Esophagus squamous epithelium (tissue), 5 donors: ENCODE measurements around the gene GSG1L. TPM values are rescaled to one million over a fixed set of nuclear protein-coding genes. Genes with fewer than 3 reads are reported as not detected.

ENCODE experiments used
- DNase-seq: peaks from one replicate; lab custom pipeline; 2025; lab: John Stamatoyannopoulos, UW
- H3K27ac ChIP-seq, 4 donors: fragments of 200-600 bp; sonication (generic); one replicate each; pipeline ENCODE4 v1.5.1; 2016 to 2019; ENCODE audit warnings: mild to moderate bottlenecking in 1 of 4
- H3K27me3 ChIP-seq, 4 donors: fragments of 200-600 bp; sonication (generic); 1 replicate in 3 of 4; 2 replicates in 1 of 4; pipeline versions ENCODE4 v1.5.1 to v1.6.0; 2017 to 2021; ENCODE audit warnings: antibody characterized with exemption in 1 of 4
- H3K36me3 ChIP-seq, 3 donors: fragments of 200-600 bp; sonication (generic); one replicate each; pipeline ENCODE4 v1.5.1; 2016 to 2019
- H3K4me1 ChIP-seq, 3 donors: fragments of 200-600 bp; sonication (generic); one replicate each; pipeline ENCODE4 v1.5.1; 2017 to 2019
- H3K4me3 ChIP-seq, 4 donors: fragments of 200-600 bp; sonication (generic); 1 replicate in 3 of 4; 2 replicates in 1 of 4; pipeline ENCODE4 v1.5.1; 2016 to 2019; ENCODE audit warnings: mild to moderate bottlenecking in 2 of 4, moderate library complexity in 1 of 4
- H3K9me3 ChIP-seq, 3 donors: fragments of 200-600 bp; sonication (generic); one replicate each; pipeline ENCODE4 v1.5.1; 2016 to 2019
- CTCF ChIP-seq, 6 experiments: fragments of 450-650 bp in 4 of 6; fragments of 200-600 bp in 2 of 6; sonication (generic) in 2 of 6; IDR thresholded peaks; one replicate each; pipeline ENCODE4 v1.5.1; 2016 to 2019; ENCODE audit warnings: antibody characterized with exemption in 6 of 6, mild to moderate bottlenecking in 4 of 6, moderate library complexity in 4 of 6
- POLR2A ChIP-seq, 4 donors: fragments of 450-650 bp; IDR thresholded peaks; one replicate each; pipeline ENCODE4 v1.6.1; 2017; ENCODE audit warnings: antibody characterized with exemption in 4 of 4, mild to moderate bottlenecking in 4 of 4, moderate library complexity in 3 of 4
- WGBS, 2 donors: methylation state at CpG; one replicate each; pipeline ENCODE4 v1.1.5; 2018; 5-methylcytosine and 5-hydroxymethylcytosine counted together
- intact Hi-C: fragments of 100-400 bp; cut with DNase I; formaldehyde crosslinking; loops from one replicate; pipeline ENCODE4 v1.15.0; 2022
- total RNA-seq, 4 donors: library from RNA; depleted of rRNA; stranded (reverse); fragments of >200 nt; gene quantifications; one replicate each; pipeline ENCODE4 v1.1.0, GENCODE V29; 2016
- donor health status: DM: yes; HTN: yes; CAD: no.

GSG1L gene
- total RNA-seq, 4 donors from 2014 or later, result under 0.01 to 0.21 TPM; not detected in 2

GRCh38 chr16:27927266-27927901 is 136.1 kb downstream of the GSG1L start:
- H3K27ac ChIP-seq, result no peak overlapping the region
- 66 to 77% methylated on average over 11 to 13 of the region's 13 CpGs for WGBS, 2 donors
- H3K9me3 ChIP-seq, result peaks cover 0 to 3% (median 0%) of the 10 kb centered on the region in 3 donors
- H3K4me3 ChIP-seq, result no peak overlapping the region
- intact Hi-C loops, result no loop called here
- H3K27me3 ChIP-seq, result peaks cover 0 to 28% (median 0%) of the 10 kb centered on the region in 4 donors
- DNase-seq, result no peak
- no peaks in the 10 kb centered on the region for H3K36me3 ChIP-seq
- TF ChIP-seq POLR2A (IDR thresholded peaks at IDR 0.05) (no peak), CTCF (IDR thresholded peaks at IDR 0.05) (no peak)
- H3K4me1 ChIP-seq, result no peaks in the 10 kb centered on the region

DNA sequence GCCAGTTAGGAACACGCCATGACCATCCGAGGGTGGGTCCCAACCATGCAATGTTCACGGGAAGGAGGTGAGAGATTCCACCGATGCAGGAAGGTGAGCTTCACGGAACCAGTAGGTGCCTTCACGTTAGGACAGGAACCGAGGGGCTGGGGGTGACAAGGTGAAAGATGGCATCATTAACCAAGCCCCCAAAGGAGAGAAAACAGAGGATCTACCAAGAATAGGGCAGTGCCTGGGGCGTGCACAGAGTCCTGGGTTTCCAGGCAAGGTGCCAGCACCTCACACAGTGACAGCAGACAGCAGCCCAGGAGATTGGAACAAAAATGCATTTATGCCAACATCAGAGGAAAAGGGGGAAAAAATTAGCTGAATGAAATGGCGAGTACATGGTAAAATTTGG is 137.9 kb downstream of the GSG1L start:
- no peak for DNase-seq
- WGBS, 2 donors, result 36 to 46% methylated on average over 9 of the region's 9 CpGs
- intact Hi-C loops, result no loop called here

DNA sequence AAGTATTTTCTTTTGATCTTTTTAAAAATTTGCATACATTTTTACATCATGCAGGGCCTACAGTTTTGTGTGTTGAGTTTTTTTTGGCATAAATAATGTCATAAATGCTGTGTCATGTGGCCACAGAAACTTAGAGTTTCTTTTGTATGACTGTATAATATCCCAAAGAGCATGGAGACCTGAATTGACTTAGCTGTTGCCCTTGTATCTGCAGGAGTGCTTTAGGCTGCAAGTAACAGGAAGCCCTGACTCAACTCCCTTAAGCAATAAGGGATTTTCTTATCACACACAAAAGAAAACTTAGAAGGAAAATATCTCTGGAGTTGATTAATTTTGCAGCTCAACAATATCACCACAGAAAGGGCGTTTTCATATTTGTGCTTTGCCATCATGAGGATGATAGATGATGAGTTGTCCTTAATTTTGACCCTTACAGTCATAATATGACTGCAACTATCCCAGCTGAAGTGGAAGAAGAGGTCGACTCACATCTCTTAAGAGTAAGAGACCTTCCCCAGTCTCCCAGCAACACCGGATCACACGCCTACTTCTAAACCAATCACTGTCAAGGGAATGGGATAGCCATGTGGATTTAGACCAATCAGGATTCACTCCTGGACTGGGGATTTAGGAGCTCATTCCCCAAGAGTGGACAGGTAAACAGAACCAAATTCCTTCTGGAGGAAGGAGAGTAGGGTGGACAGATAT is 138.9 kb downstream of the GSG1L start:
- peaks cover 0 to 11% (median 0%) of the 10 kb centered on the region in 3 donors for H3K4me1 ChIP-seq
- no peak for DNase-seq
- WGBS, 2 donors, result 41 to 57% methylated on average over 2 to 4 of the region's 4 CpGs
- H3K27me3 ChIP-seq, result peaks cover 0 to 49% (median 0%) of the 10 kb centered on the region in 4 donors
- no peak overlapping the region for H3K27ac ChIP-seq
- intact Hi-C loops, result no loop called here
- no peaks in the 10 kb centered on the region for H3K9me3 ChIP-seq
- no peak overlapping the region for H3K4me3 ChIP-seq
- no peaks in the 10 kb centered on the region for H3K36me3 ChIP-seq
- TF ChIP-seq POLR2A (IDR thresholded peaks at IDR 0.05) (no peak), CTCF (IDR thresholded peaks at IDR 0.05) (no peak)

More for the DNA sequence above, 137.9 kb downstream of the GSG1L start:
- no peaks in the 10 kb centered on the region for H3K9me3 ChIP-seq
- H3K27ac ChIP-seq, result no peak overlapping the region
- H3K36me3 ChIP-seq, result no peaks in the 10 kb centered on the region
- peaks cover 0 to 43% (median 0%) of the 10 kb centered on the region in 4 donors for H3K27me3 ChIP-seq
- peaks cover 0 to 4% (median 0%) of the 10 kb centered on the region in 3 donors for H3K4me1 ChIP-seq
- TF ChIP-seq CTCF (IDR thresholded peaks at IDR 0.05), result no peak
- no peak for TF ChIP-seq POLR2A (IDR thresholded peaks at IDR 0.05)
- no peak overlapping the region for H3K4me3 ChIP-seq

GRCh38 chr16:27923751-27924150 is 139.8 kb downstream of the GSG1L start:
- no peaks in the 10 kb centered on the region for H3K36me3 ChIP-seq
- intact Hi-C loops, result no loop called here
- H3K9me3 ChIP-seq, result no peaks in the 10 kb centered on the region
- H3K27ac ChIP-seq, result no peak overlapping the region
- no peak overlapping the region for H3K4me3 ChIP-seq
- no peak for TF ChIP-seq CTCF (IDR thresholded peaks at IDR 0.05)
- no peak for TF ChIP-seq POLR2A (IDR thresholded peaks at IDR 0.05)
- peaks cover 0 to 11% (median 0%) of the 10 kb centered on the region in 3 donors for H3K4me1 ChIP-seq
- H3K27me3 ChIP-seq, result peaks cover 0 to 50% (median 0%) of the 10 kb centered on the region in 4 donors
- DNase-seq, result no peak
- 61 to 85% methylated on average over 1 of the region's 1 CpG for WGBS, 2 donors

DNA sequence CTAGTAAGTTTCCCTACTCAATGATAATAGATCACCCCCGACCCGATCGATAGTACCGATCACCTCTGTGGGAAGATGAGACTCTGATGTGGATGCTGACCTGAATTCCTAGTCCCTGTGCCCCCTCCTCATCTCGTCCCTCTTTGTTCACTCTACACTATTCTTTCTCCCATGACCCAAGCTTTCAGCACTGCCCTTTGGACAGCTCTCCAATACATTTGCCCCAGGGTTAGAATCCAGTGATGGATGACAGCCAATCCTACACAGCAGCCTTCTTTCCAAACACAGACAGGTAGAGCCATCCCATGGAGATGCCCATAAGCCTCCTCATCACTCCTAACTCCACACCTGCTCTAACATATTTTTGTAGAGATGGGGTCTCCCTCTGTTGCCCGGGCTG is 141.1 kb downstream of the GSG1L start:
- H3K4me1 ChIP-seq, result peaks cover 0 to 11% (median 0%) of the 10 kb centered on the region in 3 donors
- no peak overlapping the region for H3K4me3 ChIP-seq
- TF ChIP-seq POLR2A (IDR thresholded peaks at IDR 0.05), result no peak
- TF ChIP-seq CTCF (IDR thresholded peaks at IDR 0.05), result no peak
- peaks cover 0 to 44% (median 0%) of the 10 kb centered on the region in 4 donors for H3K27me3 ChIP-seq
- no peaks in the 10 kb centered on the region for H3K36me3 ChIP-seq
- intact Hi-C loops, result no loop called here
- DNase-seq, result no peak
- H3K9me3 ChIP-seq, result no peaks in the 10 kb centered on the region
- no peak overlapping the region for H3K27ac ChIP-seq
- 50 to 63% methylated on average over 6 of the region's 6 CpGs for WGBS, 2 donors
